Measurements from ENCODE around the gene IKBIP.
"Not testable (repeated sequence)": the region's sequence is repeated elsewhere in the genome, so short reads cannot be mapped to it uniquely, and the experiment has no call there.

Gene IKBIP

DNA sequence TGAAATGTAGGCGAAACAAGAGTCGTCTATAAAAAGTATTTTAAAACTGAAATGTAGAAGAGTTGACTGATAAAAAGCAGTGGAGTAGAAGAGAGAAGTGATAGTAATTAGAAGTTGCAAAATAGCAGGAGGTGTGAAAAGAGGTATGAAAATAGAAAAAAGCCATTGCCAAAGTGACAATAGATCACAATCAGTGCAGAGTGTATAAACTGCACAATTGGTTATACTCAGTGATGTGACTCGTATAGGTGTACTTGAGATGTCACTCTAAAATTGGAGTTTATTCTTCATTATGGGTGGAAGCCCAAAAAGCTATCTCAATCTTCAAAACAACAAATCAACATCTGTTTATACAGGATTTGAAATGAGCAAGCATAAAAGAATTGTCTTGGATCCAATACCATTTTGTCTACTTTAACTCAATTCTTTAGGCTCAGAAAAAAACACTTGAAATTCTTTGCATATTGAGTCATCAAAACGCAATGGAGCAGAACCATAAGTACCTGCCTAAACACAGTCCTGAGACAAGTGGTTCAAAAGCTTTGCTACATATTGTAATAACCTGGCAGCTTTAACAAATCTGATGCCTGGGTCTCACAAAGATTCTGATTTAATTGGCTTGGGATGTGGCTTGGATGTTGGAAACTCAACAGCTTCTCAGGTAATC, 8.8 kb downstream of the IKBIP start:
- DNase-seq, result no peak

DNA sequence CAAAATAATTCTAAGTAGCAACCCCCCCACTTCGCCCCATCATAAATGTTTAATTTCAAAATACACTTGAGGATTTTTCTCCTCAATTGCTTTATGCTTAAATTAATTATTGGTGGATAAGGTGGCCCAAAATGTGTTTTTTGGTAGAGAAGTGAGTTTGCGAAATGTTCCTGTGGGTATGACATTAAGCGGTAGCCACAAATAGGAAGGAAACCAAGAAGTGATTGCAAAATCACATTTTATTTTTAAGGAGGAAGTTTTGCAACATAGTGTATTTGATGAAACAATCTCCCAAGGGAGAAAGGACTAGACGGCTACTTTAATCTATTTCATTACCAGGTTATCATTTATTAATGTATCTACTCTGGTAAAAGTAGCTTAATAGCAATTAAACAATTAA, 25.6 kb downstream of the IKBIP start:
- DNase-seq, result no peak

DNA sequence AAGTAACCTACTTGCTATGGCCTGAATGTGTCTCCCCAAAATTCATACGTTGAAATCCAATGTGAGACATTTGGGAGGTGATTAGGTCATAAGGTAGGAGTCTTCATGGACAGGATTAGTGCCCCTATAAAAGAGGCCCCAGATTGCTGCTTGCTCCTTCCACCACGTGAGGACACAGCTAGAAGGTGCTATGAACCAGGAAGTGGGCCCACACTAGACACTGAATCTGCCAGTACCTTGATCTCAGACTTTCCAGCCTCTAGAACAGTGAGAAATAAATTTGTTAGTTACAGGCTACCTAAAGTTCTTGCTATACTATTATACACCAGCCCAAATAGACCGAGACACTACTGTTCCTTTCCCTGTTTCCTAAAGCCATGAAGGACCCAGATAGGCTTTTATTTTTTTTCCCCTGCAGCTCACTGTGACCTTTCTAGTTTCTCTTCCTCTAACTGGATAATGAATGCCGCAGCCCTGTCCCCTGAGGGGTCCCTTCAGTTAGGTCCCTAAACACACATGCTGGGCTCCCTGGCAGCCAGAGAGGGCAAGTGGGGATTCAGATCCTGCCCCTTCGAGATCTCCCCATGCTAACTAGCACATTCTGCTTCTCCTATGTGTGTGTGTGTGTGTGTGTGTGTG, 31.8 kb downstream of the IKBIP start:
- no peak for DNase-seq

DNA sequence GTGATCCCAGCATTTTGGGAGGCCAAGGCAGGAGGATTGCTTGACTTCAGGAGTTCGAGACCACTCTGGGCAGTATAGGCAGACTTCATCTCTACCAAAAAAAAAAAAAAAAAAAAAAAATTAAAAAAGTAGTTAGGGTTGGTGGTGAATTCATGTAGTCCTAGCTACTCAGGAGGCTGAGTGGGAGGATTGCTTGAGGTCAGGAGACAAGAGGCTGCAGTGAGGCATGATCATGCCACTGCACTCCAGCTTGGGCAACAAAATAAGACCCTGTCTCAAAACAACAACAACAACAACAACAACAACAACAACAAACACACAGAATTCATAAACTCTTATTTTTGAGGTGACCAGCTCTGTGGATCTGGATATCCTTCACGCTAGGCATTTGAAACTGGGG, 34.0 kb downstream of the IKBIP start:
- DNase-seq, result no peak

DNA sequence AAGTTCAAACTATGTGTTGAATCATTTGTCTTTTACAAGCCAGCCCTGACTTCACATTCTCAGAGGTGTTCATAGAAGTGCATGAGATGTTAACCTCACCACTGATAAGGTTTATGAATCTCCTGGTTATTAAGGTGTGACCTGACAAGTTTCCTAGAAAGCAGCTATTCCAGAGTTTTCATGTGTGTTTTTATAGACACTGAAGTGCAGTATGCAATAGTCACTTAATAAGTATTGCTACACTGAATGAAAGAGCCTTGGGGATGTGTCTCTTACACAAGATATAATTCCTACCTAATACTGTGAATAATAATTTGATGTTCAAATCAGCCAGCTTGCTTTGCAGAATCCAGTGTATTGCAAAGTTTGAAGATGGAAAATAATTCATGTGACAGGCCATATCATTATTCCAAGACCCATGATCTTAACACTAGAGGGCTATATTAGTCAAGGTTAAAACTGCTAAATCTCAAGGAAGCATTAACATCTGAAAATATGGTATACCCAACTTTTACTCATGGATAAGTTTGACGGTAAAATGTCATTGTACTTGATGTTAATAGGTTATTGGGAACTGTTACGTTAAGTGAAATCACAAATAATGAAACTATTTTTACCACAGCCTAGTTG, 38.1 kb downstream of the IKBIP start:
- no peak for DNase-seq

DNA sequence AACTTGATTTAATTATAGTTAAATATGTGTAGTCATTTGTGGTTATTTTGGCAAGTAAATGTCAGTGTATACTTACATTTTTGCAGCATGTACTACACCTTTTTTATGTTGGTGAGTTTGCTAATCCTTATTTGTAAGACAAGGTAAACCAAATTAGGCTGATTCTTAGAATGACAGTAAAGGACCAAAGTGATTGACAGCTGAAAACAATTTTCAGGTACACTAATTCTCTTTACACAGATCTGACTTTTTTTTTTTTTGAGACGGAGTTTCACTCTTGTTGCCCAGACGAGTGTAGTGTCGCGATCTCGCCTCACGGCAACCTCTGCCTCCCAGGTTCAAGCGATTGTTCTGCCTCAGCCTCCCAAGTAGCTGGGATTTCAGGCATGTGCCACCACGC, 42.7 kb downstream of the IKBIP start:
- no peak for DNase-seq

DNA sequence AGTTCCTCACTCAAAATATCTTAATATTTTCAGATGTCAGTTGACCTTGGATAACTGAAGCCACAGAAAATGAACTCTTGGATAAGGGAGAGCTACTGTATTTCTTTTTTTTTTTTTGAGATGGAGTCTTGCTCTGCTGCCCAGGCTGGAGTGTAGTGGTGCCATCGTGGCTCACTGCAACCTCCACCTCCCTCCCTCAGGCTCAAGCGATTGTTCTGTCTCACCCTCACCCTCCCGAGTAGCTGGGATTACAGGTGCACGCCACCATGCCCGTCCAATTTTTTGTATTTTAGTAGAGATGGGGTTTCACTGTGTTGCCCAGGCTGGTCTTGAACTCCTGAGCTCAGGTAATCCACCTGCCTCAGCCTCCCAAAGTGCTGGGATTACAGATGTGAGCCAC, 47.3 kb downstream of the IKBIP start:
- not testable (repeated sequence) for DNase-seq

DNA sequence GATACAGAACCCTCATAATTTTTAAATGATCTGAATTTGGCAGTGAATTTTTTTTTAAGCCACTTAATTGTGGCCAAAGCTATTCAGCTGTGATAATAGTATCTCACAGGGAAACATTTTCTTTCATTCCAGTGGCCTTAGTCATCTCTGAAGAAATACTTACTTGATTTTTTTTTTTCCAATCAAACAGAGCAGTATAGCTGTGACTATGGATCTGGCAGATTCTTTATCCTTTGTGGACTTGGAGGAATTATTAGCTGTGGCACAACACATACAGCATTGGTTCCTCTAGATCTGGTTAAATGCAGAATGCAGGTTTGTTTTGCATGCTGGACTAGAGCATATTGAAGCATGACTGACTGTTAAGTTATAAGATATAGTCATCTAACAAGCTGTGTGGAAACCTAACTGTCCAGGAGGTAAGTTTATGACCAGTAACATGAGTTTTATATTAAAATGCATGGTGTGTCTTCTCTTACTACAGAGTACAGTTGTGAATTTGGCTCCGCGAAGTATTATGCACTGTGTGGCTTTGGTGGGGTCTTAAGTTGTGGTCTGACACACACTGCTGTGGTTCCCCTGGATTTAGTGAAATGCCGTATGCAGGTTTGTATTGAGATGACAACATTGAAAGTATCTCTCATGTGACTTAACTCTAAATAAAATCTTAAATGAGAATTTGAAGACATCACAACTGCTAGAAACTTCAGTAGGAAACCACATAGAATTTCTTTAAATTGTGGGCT, 49.2 kb downstream of the IKBIP start:
- DNase-seq, result peak; percentile 19

DNA sequence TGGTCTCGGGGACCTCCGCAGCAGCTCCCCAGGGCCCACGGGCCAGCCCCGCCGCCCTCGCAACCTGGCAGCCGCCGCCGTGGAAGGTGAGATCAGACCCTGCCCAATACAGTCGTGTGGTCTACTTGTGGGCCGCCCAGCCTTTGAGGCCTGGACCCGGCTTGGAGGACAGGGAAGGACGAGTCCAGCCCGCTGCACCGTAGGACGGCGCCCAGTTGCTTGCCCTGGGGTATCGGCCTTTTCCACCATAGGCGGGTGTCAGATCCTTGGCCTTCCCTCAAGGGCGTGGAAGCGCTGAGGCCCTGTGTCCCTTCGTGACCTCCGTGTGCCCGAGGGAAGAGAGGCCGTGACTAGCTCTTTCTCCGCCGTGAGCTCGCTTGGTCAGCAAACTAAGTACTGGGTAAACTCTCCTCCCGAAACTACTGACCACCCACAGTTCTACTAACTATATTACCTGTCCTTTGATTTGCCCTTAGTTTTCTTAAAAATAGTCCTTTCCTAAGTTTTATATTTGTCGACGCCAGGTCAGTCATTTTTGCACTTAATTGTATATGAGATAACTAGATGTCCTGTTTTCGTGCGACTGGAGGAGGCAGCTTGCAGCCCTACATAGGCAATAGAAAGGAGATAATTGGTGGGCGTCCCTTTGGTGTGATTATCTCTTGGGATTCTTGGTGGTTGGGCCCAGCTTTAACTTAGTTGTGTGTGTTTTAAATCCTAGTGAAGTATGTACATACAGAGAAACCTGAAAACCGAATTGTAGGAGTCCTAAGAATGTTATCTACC, 50.3 kb downstream of the IKBIP start:
- peak; percentile 37 for DNase-seq

DNA sequence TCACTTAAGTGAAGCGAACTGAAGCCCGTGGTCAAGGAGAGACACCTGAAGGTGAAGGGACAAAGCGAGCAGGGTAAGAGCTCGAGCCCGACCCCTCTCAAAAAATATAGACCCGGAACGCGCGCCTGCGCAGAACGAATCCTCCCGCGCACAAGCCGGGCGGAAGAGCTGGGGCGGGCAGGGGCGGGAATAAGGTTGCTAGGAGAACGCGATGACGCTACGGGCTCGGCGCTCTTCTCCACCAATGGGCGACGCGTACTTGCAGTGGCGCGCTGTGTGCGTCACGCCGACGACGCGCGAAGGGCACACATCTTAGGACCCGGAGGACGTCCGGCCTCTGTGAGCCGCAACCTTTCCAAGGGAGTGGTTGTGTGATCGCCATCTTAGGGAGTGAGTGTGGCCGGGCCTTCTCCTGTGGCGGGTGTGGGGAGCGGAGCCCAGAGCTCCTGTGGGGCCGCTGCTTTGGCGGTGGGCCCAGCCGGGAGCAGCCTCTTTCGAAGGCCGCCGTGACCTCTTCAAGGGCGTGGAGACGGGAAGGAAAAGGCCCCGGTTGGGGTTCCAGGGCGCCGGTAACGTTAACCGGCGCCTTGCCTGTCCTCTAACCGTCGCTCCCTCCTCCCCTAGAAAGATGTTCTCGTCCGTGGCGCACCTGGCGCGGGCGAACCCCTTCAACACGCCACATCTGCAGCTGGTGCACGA, 51.1 kb downstream of the IKBIP start, which contains the start of gene SLC25A3:
Gene SLC25A3 (plus strand): TSS at position 336 of the 699 bp plus-strand sequence. CDS start 293 bp downstream, at position 629.
- DNase-seq, result peak; percentile 95

DNA sequence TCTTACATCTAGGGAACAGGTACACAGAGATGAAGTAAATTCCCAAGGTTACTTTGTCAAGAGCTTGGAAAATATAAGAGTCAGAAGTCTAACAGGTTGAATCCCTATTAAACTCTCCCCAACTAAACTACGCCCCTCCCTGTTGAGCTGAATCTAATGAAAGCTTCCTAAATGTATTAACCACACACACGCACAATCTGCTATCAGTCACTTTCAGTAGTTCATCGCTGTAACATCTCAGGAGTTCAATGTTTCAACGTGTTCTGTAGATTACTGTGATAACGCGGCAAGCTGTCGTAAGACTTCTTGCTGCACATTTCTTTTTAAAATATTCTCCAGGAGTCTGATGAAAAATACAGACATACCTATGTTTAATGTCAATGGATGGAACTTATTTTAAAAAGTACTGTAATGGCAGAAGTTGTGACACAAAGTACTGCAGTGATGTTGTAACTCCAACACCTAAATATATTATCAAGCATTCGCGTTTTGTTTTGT, 51.7 kb downstream of the IKBIP start:
- DNase-seq, result no peak

DNA sequence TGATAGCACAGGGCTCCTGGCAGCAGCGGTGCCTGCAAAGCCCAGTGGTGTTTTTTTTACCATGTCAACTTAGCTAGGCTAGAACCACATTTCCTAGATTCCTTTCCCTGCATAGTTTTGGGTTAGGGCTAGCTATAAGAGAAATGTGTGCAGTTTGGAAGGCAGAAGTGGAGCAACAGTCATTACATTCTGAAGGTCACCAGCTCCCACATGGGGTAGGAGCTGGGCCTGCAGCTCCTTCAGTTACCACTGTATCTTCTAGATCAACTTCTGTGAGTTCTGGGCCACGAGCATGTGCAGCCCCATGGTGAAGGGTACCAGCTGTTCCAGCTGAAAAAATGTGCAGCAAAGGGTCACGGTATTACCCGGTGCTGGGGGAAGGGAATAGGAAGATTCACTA, 53.4 kb downstream of the IKBIP start:
- DNase-seq, result no peak

DNA sequence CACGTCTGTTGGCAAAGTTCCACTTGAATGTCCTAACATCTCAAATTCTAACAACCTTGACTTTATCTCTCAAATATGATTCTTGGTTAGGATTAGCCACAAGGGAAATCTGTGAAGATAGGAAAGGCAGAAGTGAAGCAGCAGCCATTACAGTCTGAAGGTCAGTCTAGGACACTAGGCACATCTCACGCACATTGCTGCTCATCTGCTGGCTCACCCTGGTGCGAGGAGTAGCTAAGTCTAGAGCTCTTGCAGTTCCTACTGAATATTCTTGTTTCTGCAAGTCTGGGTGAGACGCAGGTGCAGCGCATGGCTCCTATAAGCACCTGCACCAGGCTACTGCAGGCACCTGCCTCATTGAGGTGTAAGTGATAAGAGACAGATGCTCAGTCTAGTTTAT, 57.5 kb downstream of the IKBIP start:
- DNase-seq, result no peak

DNA sequence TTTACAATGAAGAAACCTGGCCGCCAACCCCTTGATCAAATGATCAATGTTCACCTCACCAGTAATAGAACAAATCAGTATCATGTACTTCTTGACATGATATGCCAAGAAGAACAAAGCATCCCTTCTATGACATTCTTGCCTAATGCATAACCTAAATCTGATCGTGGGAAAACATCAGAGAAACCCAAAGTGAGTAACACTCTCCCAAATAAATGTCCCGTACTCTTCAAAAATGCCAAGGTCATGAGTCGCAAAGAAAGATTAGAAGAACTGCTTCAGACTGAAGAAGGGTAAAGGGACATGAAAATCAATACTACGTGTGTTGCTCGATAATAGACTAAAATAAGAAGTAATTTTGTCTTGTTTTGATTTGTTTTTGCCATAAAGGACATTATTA, 62.5 kb downstream of the IKBIP start:
- DNase-seq, result no peak

DNA sequence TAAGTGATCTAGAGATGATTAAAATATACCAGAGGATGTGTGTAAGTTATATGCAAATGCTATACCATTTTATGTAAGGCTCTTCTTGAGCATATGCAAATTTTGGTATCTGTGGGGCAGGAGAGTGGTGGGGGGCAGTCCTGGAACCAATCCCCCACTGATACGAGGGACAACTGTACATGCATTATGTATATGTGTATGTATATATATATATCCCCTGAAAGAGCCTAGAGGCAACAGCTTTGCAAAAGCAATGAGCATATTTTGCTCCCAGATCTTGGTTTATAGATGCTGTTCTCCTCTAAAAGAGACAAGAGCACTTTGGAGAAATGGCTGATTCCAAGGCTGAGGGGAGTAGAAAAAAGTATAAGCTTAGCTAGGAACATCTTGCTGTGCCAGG, 63.5 kb downstream of the IKBIP start:
- no peak for DNase-seq

DNA sequence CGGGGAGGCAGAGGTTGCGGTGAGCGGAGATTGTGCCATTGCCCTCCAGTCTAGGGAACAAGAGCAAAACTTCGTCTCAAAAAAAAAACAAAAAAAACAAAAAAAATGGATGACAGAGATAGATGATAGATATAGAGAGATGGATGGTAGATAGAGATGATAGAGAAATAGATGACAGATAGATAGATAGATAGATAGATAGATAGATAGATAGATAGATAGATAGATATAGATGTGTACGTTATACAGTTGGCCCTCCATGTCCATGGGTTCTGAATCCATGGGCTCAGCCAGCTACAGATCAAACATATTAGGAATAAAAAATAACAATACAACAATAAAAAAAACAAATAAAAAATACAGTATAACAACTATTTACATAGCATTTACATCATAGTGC, 63.9 kb downstream of the IKBIP start:
- no peak for DNase-seq

DNA sequence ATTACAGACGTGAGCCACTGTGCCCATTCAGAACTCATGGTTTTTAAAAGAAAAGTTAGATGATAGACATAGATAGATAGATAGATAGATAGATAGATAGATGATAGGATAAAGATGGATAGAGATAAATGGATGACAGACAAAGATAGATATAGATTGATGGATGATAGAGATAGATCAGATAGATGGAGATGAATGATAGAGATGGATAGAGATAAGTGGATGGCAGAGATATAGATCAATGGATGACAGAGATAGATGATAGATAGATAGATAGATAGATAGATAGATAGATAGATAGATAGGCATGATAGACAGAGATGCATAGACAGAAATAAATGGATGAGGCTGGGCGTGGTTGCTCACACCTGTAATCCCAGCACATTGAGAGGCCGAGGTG, 64.8 kb downstream of the IKBIP start:
- DNase-seq, result no peak

DNA sequence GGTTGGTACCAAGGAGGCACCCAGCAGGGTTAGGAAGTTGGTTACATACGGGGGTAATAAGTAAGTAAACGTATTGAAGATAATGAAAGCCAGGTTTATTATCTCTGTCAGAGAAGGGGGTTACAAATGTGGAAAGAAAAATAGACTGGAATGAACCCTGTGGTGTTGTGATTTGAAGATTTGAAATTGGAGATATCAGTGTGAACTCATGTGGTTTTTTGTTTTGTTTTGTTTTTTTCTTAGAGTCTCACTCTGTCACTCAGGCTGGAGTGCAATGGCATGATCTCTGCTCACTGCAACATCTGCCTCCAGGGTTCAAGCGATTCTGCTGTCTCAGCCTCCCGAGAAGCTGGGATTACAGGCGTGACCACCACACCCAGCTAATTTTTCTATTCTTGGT, 65.2 kb downstream of the IKBIP start:
- DNase-seq, result no peak

DNA sequence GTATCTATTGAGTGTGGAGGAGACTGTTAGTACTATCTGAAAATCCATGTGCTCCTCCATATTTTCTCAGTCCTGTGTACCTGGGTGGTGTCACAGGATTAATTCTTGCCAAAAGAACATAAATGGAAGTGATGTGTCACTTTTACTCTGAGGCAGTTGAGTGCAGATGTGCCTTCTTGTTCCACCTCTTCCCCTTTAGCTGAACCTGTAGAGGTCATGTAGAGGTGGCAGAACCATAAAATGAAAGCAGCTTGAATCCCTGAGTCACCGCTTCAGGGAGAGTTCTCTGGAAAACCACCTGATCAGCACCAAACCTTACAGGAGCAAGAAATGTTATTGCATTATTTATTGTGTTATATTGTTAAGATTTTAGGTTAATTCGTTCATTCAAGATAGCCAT, 65.8 kb downstream of the IKBIP start:
- DNase-seq, result no peak

DNA sequence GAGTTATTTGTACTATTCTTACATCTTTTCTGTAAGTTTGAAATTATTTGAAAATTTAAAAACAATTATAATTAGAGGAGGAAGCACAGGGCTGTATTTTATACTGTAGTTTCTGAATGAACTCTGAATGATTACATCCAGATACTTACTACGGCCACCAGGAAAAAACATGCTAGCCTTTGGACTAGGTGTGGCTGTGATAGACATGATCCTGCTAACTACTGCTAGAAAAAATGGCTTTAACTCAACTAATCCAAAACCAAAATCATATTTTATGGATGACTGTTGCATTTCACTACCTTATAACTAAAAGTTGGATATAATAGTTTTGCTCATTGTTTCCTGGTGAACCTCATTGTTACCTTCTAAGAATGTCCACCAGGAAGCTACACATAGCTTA, 66.2 kb downstream of the IKBIP start:
- DNase-seq, result no peak

DNA sequence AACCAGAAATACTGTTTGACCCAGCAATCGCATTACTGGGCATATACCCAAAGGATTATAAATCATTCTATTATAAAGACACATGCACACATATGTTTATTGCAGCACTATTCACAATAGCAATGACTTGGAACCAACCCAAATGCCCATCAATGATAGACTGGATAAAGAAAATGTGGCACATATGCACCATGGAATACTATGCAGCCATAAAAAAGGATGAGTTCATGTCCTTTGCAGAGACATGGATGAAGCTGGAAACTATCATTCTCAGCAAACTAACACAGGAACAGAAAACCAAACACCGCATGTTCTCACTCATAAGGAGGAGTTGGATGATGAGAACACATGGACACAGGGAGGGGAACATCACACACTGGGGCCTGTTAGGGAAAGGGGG, 67.8 kb downstream of the IKBIP start:
- not testable (repeated sequence) for DNase-seq

DNA sequence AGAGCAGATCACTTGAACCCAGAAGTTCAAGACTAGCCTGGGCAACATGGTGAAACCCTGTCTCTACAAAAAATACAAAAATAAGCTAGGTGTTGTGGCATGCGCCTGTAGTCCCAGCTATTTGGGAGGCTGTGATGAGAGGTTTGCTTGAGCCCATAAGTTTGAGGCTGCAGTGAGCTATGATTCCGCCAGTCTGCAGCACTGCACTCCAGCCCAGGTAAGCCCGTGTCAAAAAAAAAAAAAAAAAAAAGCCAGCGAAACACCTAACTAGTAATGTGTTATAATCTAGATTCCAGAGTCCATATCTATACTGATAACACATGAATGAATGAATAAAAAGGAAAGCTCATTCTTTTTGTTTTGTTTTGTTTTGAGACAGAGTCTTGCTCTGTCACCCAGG, 69.6 kb downstream of the IKBIP start:
- DNase-seq, result no peak
